CD4-positive, alpha-beta T cell (primary cell): ENCODE measurements around the gene KIF17. TPM values are rescaled to one million over a fixed set of nuclear protein-coding genes. Genes with fewer than 3 reads are reported as not detected.

Experiments
- ATAC-seq: fragments of 200-7000 bp; cut with Tn5 transposase; one replicate; pipeline ENCODE4 v1.10.0; 2022; ENCODE audit warnings: mild to moderate bottlenecking; ENCODE audit not compliant: poor library complexity
- CTCF ChIA-PET: fragments of 350-600 bp; sonication (Branson Sonifier 250); formaldehyde crosslinking; loops from one replicate; lab custom pipeline; 2021; ENCODE audit warnings: antibody characterized with exemption, inconsistent platforms; lab: Charles Lee
- POLR2A ChIA-PET: fragments of 350-600 bp; sonication (Branson Sonifier 250); formaldehyde crosslinking; loops from one replicate; lab custom pipeline; 2021; ENCODE audit warnings: antibody characterized with exemption, inconsistent platforms; lab: Charles Lee
- DNase-seq, 14 experiments: peaks; one replicate each; pipeline ENCODE4 v3.0.0-alpha.2; 2013 to 2020; ENCODE audit warnings: mixed read lengths in 2 of 14
- H3K27ac ChIP-seq, 2 donors: one replicate each; pipeline versions ENCODE4 v1.5.1 to v1.7.0; 2013; ENCODE audit warnings: low read length in 2 of 2, low read depth in 1 of 2, mild to moderate bottlenecking in 1 of 2
- H3K27me3 ChIP-seq, 2 experiments: 1 replicate in 1 of 2; 2 replicates in 1 of 2; pipeline versions ENCODE4 v1.6.1 to v1.7.0; 2013; ENCODE audit warnings: low read length in 2 of 2, control low read depth in 1 of 2, mild to moderate bottlenecking in 1 of 2, moderate library complexity in 1 of 2; ENCODE audit not compliant: insufficient read depth in 2 of 2, control insufficient read depth in 1 of 2
- H3K36me3 ChIP-seq: one replicate; pipeline ENCODE4 v1.6.1; 2013; ENCODE audit warnings: low read length, control low read depth; ENCODE audit not compliant: insufficient read depth
- H3K4me1 ChIP-seq: one replicate; pipeline ENCODE4 v1.6.1; 2013; ENCODE audit warnings: low read length, control low read depth; ENCODE audit not compliant: insufficient read depth
- H3K4me3 ChIP-seq: one replicate; pipeline ENCODE4 v1.5.1; 2013; ENCODE audit warnings: mild to moderate bottlenecking, low read length, moderate library complexity
- H3K9me3 ChIP-seq, 2 experiments: 1 replicate in 1 of 2; 2 replicates in 1 of 2; pipeline versions ENCODE4 v1.6.1 to v1.7.0; 2013; ENCODE audit warnings: low read length in 2 of 2, mild to moderate bottlenecking in 2 of 2, control low read depth in 1 of 2, moderate library complexity in 1 of 2; ENCODE audit not compliant: control insufficient read depth in 1 of 2, insufficient read depth in 1 of 2
- H3K27ac Mint-ChIP-seq: one replicate; pipeline ENCODE4 v1.8.0; 2020; ENCODE audit warnings: mixed read lengths
- H3K27me3 Mint-ChIP-seq: one replicate; pipeline ENCODE4 v1.8.0; 2021; ENCODE audit warnings: mixed read lengths
- H3K36me3 Mint-ChIP-seq: one replicate; pipeline ENCODE4 v1.8.0; 2021; ENCODE audit warnings: low read depth, mixed read lengths
- H3K4me1 Mint-ChIP-seq: one replicate; pipeline ENCODE4 v1.8.0; 2021; ENCODE audit warnings: low read depth, mixed read lengths
- H3K4me3 Mint-ChIP-seq: one replicate; pipeline ENCODE4 v1.8.0; 2020; ENCODE audit warnings: mild to moderate bottlenecking, mixed read lengths
- H3K9me3 Mint-ChIP-seq: one replicate; pipeline ENCODE4 v1.8.0; 2020; ENCODE audit warnings: mixed read lengths
- intact Hi-C, 2 experiments: fragments of 100-400 bp; cut with DNase I in 1 of 2; cut with micrococcal nuclease in 1 of 2; formaldehyde crosslinking; loops; one replicate each; pipeline versions ENCODE4 v1.15.1 to v1.9.0; 2023 to 2025; cut with DNase I, micrococcal nuclease
- total RNA-seq, 174 experiments: library from RNA in 2 of 174; stranded (reverse) in 2 of 174; gene quantifications; one replicate each; pipeline ENCODE4 v1.2.3 and lab custom pipeline; 2021 to 2026
- TF ChIP-seq, protein P1 (sequence below): fragments of 200-600 bp; IDR thresholded peaks from one replicate; pipeline ENCODE4 v1.8.0; 2022; ENCODE audit warnings: antibody characterized with exemption, mild to moderate bottlenecking

The KIF17 gene
- total RNA-seq, 2 experiments from 2014 or later: not detected

DNA sequence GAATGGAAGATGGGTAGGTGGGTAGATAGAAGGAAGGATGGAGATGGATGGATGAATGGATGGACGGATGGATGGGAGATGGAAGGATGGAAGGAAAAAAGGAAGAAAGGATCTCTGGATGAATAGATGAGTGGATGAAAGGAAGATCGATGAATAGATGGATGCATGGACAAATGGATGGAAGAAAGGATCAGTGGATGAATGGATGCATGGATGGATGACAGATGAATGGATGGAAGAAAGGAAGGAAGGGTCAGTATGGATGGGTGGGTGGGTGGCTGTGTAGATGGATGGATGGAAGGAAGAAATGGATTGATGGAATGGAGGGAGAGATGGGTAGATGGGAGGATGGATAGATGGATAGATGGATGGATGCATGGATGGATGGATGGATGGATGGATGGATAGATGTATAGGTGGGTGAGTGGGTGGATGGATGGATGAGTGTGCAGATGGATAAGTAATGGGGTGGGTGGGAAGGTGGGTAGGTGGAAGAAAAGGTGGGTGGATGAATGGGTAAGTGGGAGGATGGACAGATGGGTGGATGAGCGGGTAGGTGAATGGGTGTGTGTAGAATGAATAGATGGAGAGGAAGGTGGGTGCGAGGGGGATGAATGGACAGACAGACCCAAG lies 14.6 kb downstream of the KIF17 start:
- Histone ChIP-seq H3K4me3 (no peak overlapping the region), H3K27ac (no peak overlapping the region), H3K4me1 (no peaks in the 10 kb centered on the region), H3K36me3 (no peaks in the 10 kb centered on the region), H3K9me3 (no peaks in the 10 kb centered on the region), H3K27me3 (no peaks in the 10 kb centered on the region)
- ChIA-PET CTCF (no interaction called here), POLR2A (no interaction called here)
- Mint-ChIP-seq H3K27me3 (peaks cover 5% of the 10 kb centered on the region), H3K36me3 (no peaks in the 10 kb centered on the region), H3K4me3 (no peak overlapping the region), H3K9me3 (no peaks in the 10 kb centered on the region), H3K4me1 (no peaks in the 10 kb centered on the region), H3K27ac (no peak overlapping the region)
- ATAC-seq: no peak
- intact Hi-C loops: no loop called here
- TF ChIP-seq, protein P1, sequence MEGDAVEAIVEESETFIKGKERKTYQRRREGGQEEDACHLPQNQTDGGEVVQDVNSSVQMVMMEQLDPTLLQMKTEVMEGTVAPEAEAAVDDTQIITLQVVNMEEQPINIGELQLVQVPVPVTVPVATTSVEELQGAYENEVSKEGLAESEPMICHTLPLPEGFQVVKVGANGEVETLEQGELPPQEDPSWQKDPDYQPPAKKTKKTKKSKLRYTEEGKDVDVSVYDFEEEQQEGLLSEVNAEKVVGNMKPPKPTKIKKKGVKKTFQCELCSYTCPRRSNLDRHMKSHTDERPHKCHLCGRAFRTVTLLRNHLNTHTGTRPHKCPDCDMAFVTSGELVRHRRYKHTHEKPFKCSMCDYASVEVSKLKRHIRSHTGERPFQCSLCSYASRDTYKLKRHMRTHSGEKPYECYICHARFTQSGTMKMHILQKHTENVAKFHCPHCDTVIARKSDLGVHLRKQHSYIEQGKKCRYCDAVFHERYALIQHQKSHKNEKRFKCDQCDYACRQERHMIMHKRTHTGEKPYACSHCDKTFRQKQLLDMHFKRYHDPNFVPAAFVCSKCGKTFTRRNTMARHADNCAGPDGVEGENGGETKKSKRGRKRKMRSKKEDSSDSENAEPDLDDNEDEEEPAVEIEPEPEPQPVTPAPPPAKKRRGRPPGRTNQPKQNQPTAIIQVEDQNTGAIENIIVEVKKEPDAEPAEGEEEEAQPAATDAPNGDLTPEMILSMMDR: no peak
- no peak for DNase-seq

DNA sequence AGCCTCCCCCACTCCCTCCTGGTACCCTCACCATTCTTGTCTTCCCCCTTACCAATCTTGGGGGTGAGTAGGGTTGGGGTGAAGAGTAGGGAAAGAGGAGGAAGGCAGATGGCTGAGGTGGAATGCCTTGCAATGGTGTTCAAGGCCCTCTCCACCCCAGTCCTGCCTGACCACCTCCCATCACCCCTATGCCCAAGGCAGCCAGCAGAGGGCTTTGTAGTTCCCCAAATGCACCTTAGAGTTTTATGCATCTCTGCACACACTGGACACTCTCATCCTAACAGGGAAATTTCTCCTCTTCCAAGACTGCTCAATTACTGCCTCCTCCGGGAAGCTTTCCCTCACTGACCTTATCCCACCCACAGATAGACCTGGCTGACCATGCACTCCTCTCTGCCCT lies 15.4 kb downstream of the KIF17 start:
- Mint-ChIP-seq H3K9me3 (no peaks in the 10 kb centered on the region), H3K36me3 (no peaks in the 10 kb centered on the region), H3K27ac (no peak overlapping the region), H3K4me1 (no peaks in the 10 kb centered on the region), H3K4me3 (no peak overlapping the region), H3K27me3 (peaks cover 5% of the 10 kb centered on the region)
- ChIA-PET POLR2A (no interaction called here), CTCF (no interaction called here)
- H3K36me3 ChIP-seq: no peaks in the 10 kb centered on the region
- no peak for ATAC-seq
- DNase-seq: no peak
- H3K4me1 ChIP-seq: no peaks in the 10 kb centered on the region
- H3K9me3 ChIP-seq: no peaks in the 10 kb centered on the region
- no peaks in the 10 kb centered on the region for H3K27me3 ChIP-seq
- H3K4me3 ChIP-seq: no peak overlapping the region
- H3K27ac ChIP-seq: no peak overlapping the region
- TF ChIP-seq, protein P1: no peak
- intact Hi-C loops: no loop called here

DNA sequence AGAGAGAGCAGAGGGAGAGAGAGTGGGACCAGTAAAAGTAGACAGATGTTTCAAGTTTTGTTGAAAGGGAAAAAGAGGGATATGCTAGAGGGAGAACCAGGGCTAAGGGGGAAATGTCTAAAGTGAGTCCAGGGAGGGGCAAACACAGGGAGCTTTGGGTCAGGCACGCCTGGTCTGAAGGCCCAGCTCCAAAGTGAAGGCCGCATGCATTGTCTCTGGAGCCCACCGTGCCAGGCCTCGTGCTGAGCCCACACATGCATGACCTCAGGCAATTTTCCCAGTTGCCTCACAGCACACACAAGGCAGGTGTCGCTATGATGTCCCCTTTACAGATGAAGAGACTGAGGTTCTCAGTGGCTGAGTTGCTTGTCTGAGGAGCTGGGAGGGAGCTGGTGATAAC lies 16.0 kb downstream of the KIF17 start:
- Mint-ChIP-seq H3K27ac (no peak overlapping the region), H3K27me3 (no peaks in the 10 kb centered on the region), H3K4me1 (no peaks in the 10 kb centered on the region), H3K9me3 (no peaks in the 10 kb centered on the region), H3K4me3 (no peak overlapping the region), H3K36me3 (no peaks in the 10 kb centered on the region)
- Histone ChIP-seq H3K4me3 (no peak overlapping the region), H3K9me3 (no peaks in the 10 kb centered on the region), H3K4me1 (peaks cover 3% of the 10 kb centered on the region), H3K27me3 (no peaks in the 10 kb centered on the region), H3K36me3 (no peaks in the 10 kb centered on the region), H3K27ac (no peak overlapping the region)
- POLR2A ChIA-PET: no interaction called here
- ATAC-seq (no peak), DNase-seq (no peak)
- CTCF ChIA-PET: no interaction called here
- intact Hi-C loops: no loop called here
- TF ChIP-seq, protein P1: no peak
